IMR-90 (cell line): ENCODE data around the gene GNAI1. TPM values are rescaled to one million over a fixed set of nuclear protein-coding genes. Genes with fewer than 3 reads are reported as not detected.

ENCODE experiments used
- ATAC-seq: fragments of 200-7000 bp; cut with Tn5 transposase; 2 replicates; pipeline ENCODE4 v1.9.1; 2020; ENCODE audit warnings: low read depth, mild to moderate bottlenecking, moderate library complexity
- BruUV-seq: library from RNA; stranded (reverse); fragments of 400-500 nt; replicated peaks from 2 replicates; lab custom pipeline; 2021; lab: Mats Ljungman, UMichigan
- CTCF ChIA-PET: fragments of 300-600 bp; formaldehyde crosslinking; extraction: SDS; loops from one replicate; lab custom pipeline; 2021; ENCODE audit warnings: antibody characterized with exemption; lab: Yijun Ruan, JAX
- POLR2A ChIA-PET: fragments of 300-600 bp; sonication (Branson Sonifier 250); formaldehyde crosslinking; loops from one replicate; lab custom pipeline; 2022; ENCODE audit warnings: antibody characterized with exemption; ENCODE audit not compliant: unreplicated experiment; lab: Charles Lee
- DNase-seq: peaks from one replicate; pipeline ENCODE4 v3.0.0; 2013
- H2AFZ ChIP-seq: replicated peaks from 2 replicates; pipeline ENCODE3; 2013; ENCODE audit warnings: low read length, mild to moderate bottlenecking; ENCODE audit not compliant: poor library complexity
- H2AK5ac ChIP-seq: 2 replicates; pipeline ENCODE4 v1.6.1; 2013; ENCODE audit warnings: low read depth, low read length, inconsistent platforms
- H2AK9ac ChIP-seq: replicated peaks from 2 replicates; pipeline ENCODE3; 2013; ENCODE audit warnings: mild to moderate bottlenecking, low read depth, low read length, moderate library complexity; ENCODE audit not compliant: poor library complexity
- H2BK120ac ChIP-seq: 2 replicates; pipeline ENCODE4 v1.6.1; 2013; ENCODE audit warnings: low read depth, low read length, inconsistent platforms
- H2BK15ac ChIP-seq: 3 replicates; pipeline ENCODE4 v1.6.1; 2013; ENCODE audit warnings: low read depth, low read length, inconsistent platforms
- H2BK20ac ChIP-seq: 2 replicates; pipeline ENCODE4 v1.6.1; 2013; ENCODE audit warnings: low read depth, mild to moderate bottlenecking, inconsistent platforms, low read length, moderate library complexity
- H2BK5ac ChIP-seq: 2 replicates; pipeline ENCODE4 v1.6.1; 2013; ENCODE audit warnings: mild to moderate bottlenecking, low read depth, low read length, inconsistent platforms; ENCODE audit not compliant: poor library complexity, severe bottlenecking
- H3K14ac ChIP-seq: replicated peaks from 2 replicates; pipeline ENCODE4 v1.6.1; 2013; ENCODE audit warnings: low read depth, low read length, inconsistent platforms
- H3K18ac ChIP-seq: 2 replicates; pipeline ENCODE4 v1.6.1; 2013; ENCODE audit warnings: low read depth, low read length, control low read depth
- H3K23ac ChIP-seq: 2 replicates; pipeline ENCODE4 v1.6.1; 2013; ENCODE audit warnings: low read depth, low read length, inconsistent platforms
- H3K27ac ChIP-seq: 2 replicates; pipeline ENCODE4 v1.5.1; 2013; ENCODE audit warnings: mild to moderate bottlenecking, control low read depth, low read length; ENCODE audit not compliant: insufficient read depth
- H3K27me3 ChIP-seq: 2 replicates; pipeline ENCODE4 v1.6.1; 2013; ENCODE audit warnings: low read length; ENCODE audit not compliant: control insufficient read depth, insufficient read depth
- H3K36me3 ChIP-seq: 2 replicates; pipeline ENCODE4 v1.6.1; 2013; ENCODE audit warnings: low read length, mixed read lengths; ENCODE audit not compliant: control insufficient read depth, insufficient read depth
- H3K4ac ChIP-seq: 2 replicates; pipeline ENCODE4 v1.6.1; 2013; ENCODE audit warnings: low read depth, low read length, inconsistent platforms
- H3K4me1 ChIP-seq: 2 replicates; pipeline ENCODE4 v1.6.1; 2013; ENCODE audit warnings: low read length, mixed read lengths; ENCODE audit not compliant: control insufficient read depth, insufficient read depth
- H3K4me2 ChIP-seq: 2 replicates; pipeline ENCODE4 v1.6.1; 2013; ENCODE audit warnings: low read depth, mild to moderate bottlenecking, control low read depth, low read length, moderate library complexity
- H3K4me3 ChIP-seq: 2 replicates; pipeline ENCODE4 v1.5.1; 2013; ENCODE audit warnings: low read depth, mild to moderate bottlenecking, control low read depth, low read length, moderate library complexity; ENCODE audit not compliant: insufficient read depth
- H3K56ac ChIP-seq: 2 replicates; pipeline ENCODE4 v1.6.1; 2013; ENCODE audit warnings: low read length, inconsistent platforms; ENCODE audit not compliant: insufficient read depth; ENCODE audit errors: extremely low read depth
- H3K79me1 ChIP-seq, 2 experiments: 2 replicates each; pipeline ENCODE4 v1.6.1; 2013; ENCODE audit warnings: low read length in 2 of 2, inconsistent platforms in 1 of 2, low read depth in 1 of 2
- H3K9ac ChIP-seq: 2 replicates; pipeline ENCODE4 v1.6.1; 2013; ENCODE audit warnings: low read depth, low read length, control low read depth
- H3K9me1 ChIP-seq: 2 replicates; pipeline ENCODE4 v1.6.1; 2013; ENCODE audit warnings: low read length, inconsistent platforms; ENCODE audit not compliant: insufficient read depth
- H3K9me3 ChIP-seq: 2 replicates; pipeline ENCODE4 v1.6.1; 2013; ENCODE audit warnings: low read length; ENCODE audit not compliant: control insufficient read depth, insufficient read depth
- H4K20me1 ChIP-seq: 2 replicates; pipeline ENCODE4 v1.6.1; 2013; ENCODE audit warnings: low read length, inconsistent platforms; ENCODE audit not compliant: insufficient read depth
- H4K5ac ChIP-seq: 2 replicates; pipeline ENCODE4 v1.6.1; 2013; ENCODE audit warnings: mild to moderate bottlenecking, low read depth, low read length, control low read depth
- H4K8ac ChIP-seq, 2 experiments: 2 replicates each; pipeline ENCODE4 v1.6.1; 2013; ENCODE audit warnings: low read depth in 2 of 2, low read length in 2 of 2, control low read depth in 1 of 2, inconsistent platforms in 1 of 2
- H4K91ac ChIP-seq: 2 replicates; pipeline ENCODE4 v1.6.1; 2013; ENCODE audit warnings: low read depth, low read length, inconsistent platforms; ENCODE audit not compliant: insufficient read depth
- BHLHE40 ChIP-seq: fragments of 150-350 bp; IDR thresholded peaks from 2 replicates; pipeline ENCODE4 v1.6.1; 2016; ENCODE audit warnings: mild to moderate bottlenecking, low read depth, low read length
- CEBPB ChIP-seq: IDR thresholded peaks from 2 replicates; pipeline ENCODE4 v1.6.1; 2012; ENCODE audit warnings: low read depth, low read length, improper control_type of control experiment
- FOS ChIP-seq: fragments of 150-350 bp; IDR thresholded peaks from 2 replicates; pipeline ENCODE4 v1.6.1; 2016; ENCODE audit warnings: low read depth, low read length
- MXI1 ChIP-seq: IDR thresholded peaks from 2 replicates; pipeline ENCODE4 v1.6.1; 2012; ENCODE audit warnings: low read depth, mild to moderate bottlenecking, low read length, moderate library complexity, borderline replicate concordance
- RAD21 ChIP-seq: IDR thresholded peaks from 2 replicates; pipeline ENCODE4 v1.6.1; 2012; ENCODE audit warnings: low read length, improper control_type of control experiment
- RFX5 ChIP-seq: IDR thresholded peaks from 2 replicates; pipeline ENCODE4 v1.8.0; 2012; ENCODE audit warnings: low read depth, mild to moderate bottlenecking, low read length, moderate library complexity
- dilution Hi-C: fragments of 300-500 bp; cut with HindIII; formaldehyde crosslinking; loops from one replicate; pipeline ENCODE4 v1.14.3; 2018; ENCODE audit warnings: low sequenced_read_pairs; ENCODE audit not compliant: unreplicated experiment
- in situ Hi-C: fragments of 300-500 bp; cut with MboI; formaldehyde crosslinking; loops from 3 replicates; pipeline ENCODE4 v1.14.3; 2019; ENCODE audit warnings: low sequenced_read_pairs, inconsistent platforms, mixed read lengths
- intact Hi-C: fragments of 100-400 bp; cut with micrococcal nuclease; formaldehyde crosslinking; loops from 2 replicates; pipeline ENCODE4 v1.10.0; 2022
- polyA plus RNA-seq, 3 experiments: library from polyadenylated mRNA; depleted of rRNA; stranded (reverse); fragments of >200 nt; gene quantifications; 2 replicates each; pipeline ENCODE4 v1.2.3, GENCODE V29; 2012; ENCODE audit warnings: low replicate concordance in 1 of 3
- total RNA-seq: library from RNA; depleted of rRNA; stranded (reverse); fragments of >200 nt; gene quantifications from 2 replicates; pipeline ENCODE4 v1.2.3, GENCODE V29; 2012

Gene GNAI1
- total and polyA plus RNA-seq, 2 of the 4 experiments (the other 2 are of a cell fraction) = 21.1 to 26.5 TPM

GRCh38 chr7:80260606-80261005, 126.0 kb downstream of the GNAI1 start:
- no peak overlapping the region for H2BK15ac ChIP-seq
- BruUV-seq = no TSS peak
- TF ChIP-seq RFX5 (no peak), MXI1 (no peak), BHLHE40 (no peak), FOS (no peak), CEBPB (no peak), RAD21 (no peak)
- H3K79me1 ChIP-seq = no peaks in the 10 kb centered on the region
- no peak overlapping the region for H2BK120ac ChIP-seq
- ATAC-seq (no peak), DNase-seq (no peak)
- no peaks in the 10 kb centered on the region for H3K9me1 ChIP-seq
- ChIA-PET POLR2A (no interaction called here), CTCF (interaction anchor here (1.0 kb wide), 1 partner anchor 126 kb away, joined by 3 read pairs; the partner anchor contains the start of gene GNAI1)
- H3K4me2 ChIP-seq = no peak overlapping the region
- H3K56ac ChIP-seq = no peak overlapping the region
- H3K18ac ChIP-seq = no peak overlapping the region
- H3K4me3 ChIP-seq = no peak overlapping the region
- dilution Hi-C loops (no loop called here), intact Hi-C loops (no loop called here), in situ Hi-C loops (no loop called here)
- no peak overlapping the region for H2AK9ac ChIP-seq
- H3K14ac ChIP-seq = no peak overlapping the region
- no peak overlapping the region for H3K4ac ChIP-seq
- H3K9me3 ChIP-seq = no peaks in the 10 kb centered on the region
- no peaks in the 10 kb centered on the region for H4K20me1 ChIP-seq
- no peak overlapping the region for H2BK20ac ChIP-seq
- H4K91ac ChIP-seq = no peak overlapping the region
- no peak overlapping the region for H2BK5ac ChIP-seq
- no peak overlapping the region for H4K8ac ChIP-seq
- no peaks in the 10 kb centered on the region for H3K36me3 ChIP-seq
- H2AK5ac ChIP-seq = no peak overlapping the region; the same call in 1 of the 2 replicates
- H3K23ac ChIP-seq = no peak overlapping the region
- H3K27me3 ChIP-seq = no peaks in the 10 kb centered on the region; the same call in 1 of the 2 replicates
- no peak overlapping the region for H3K27ac ChIP-seq
- no peaks in the 10 kb centered on the region for H3K4me1 ChIP-seq
- H3K9ac ChIP-seq = no peak overlapping the region
- H2AFZ ChIP-seq = no peak overlapping the region
- H4K5ac ChIP-seq = no peak overlapping the region
